GM21717 (cell line): Measurements from ENCODE around the gene KDM2B.
"Not testable (repeated sequence)": the region's sequence is repeated elsewhere in the genome, so short reads cannot be mapped to it uniquely, and the experiment has no call there.

Experiments
- ATAC-seq: cut with Tn5 transposase; IDR thresholded peaks from one replicate; pipeline ENCODE4 v1.9.1; 2021; ENCODE audit warnings: mild to moderate bottlenecking, moderate library complexity; ENCODE audit not compliant: unreplicated experiment

The KDM2B gene

DNA sequence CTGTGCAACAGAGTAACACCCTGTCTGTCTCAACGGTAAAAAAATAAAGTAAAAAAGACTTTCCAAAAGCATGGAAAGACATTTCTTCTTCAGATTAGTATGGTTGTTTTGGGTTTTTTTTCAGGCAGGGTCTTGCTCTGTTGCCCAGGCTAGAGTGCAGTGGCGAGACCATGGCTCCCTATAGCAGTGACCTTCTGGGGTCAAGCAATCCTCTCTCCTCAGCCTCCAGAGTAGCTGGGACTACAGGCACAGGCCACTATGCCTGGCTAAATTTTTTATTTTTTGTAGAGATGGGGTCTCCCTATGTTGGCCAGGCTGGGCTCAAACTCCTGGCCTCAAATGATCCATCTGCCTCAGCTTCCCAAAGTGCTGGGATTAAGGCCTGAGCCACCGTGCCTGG lies 72.8 kb downstream of the KDM2B start:
- no peak for ATAC-seq

DNA sequence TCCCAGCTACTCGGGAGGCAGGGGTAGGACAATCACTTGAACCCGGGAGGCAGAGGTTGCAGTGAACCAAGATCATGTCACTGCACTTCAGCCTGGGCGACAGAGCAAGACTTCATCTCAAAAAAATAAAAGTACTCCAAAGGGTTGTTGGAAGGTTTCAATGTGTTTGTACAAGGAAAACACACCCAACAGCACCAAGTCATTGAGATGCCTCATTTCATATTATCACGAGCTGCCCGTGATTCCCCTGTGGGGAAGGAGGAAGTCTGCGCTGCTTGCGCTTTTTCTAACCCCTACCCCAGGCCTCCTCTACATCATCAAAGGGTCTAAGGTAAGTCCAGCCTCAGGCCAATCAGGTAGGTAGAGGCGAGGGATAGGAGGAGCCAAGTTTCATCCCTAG lies 73.6 kb downstream of the KDM2B start:
- ATAC-seq, result no peak

DNA sequence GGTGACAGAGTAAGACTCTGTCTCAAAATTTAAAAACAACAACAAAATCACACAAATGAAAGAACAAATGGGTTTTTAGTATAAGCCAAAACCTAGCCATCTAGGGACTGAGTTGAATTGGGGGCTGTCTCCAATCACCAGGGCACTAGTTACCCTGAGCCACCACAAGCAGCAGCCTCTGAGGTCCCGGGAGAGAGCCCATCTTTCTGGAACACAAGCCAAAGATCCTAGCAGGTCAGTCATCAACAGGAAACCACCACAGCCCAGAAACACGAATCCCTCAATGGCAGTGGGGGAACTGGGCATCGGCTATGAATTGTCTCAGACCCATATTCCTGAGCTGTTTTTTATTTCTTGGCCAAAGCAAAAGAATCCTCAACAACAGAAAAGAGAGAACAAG lies 75.3 kb downstream of the KDM2B start:
- no peak for ATAC-seq

DNA sequence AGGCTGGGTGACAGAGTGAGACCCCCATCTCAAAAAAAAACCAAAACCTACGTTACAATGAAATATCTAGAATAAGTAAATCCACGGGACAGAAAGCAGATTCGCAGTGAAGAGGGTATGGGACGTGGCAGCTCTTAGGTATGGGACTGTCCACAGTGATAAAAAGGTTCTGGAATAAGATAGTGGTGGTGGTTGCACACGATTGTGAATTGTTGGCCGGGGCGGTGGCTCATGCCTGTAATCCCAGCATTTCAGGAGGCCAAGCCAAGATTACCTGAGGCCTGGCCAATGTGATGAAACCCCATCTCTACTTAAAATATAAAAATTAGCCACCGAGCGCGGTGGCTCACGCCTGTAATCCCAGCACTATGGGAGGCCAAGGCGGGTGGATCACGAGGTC lies 76.3 kb downstream of the KDM2B start:
- ATAC-seq, result no peak

DNA sequence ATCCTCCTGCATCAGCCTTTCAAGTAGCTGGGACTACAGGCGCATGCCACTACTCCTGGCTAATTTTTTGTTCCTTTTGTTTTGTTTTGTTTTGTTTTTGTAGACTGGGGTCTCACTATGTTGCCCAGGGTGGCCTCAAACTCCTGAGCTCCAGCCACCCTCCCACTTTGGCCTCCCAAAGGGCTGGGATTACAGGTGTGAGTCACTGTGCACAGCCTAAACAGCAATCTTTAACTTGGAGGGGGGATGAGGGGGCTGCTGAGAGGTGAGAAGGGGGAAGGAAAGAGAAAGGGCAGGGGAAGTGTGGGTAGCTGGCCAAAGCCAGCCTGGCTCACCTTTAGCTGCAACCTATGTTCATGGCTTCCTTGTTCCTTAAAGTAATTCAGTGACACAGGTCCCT lies 77.4 kb downstream of the KDM2B start:
- ATAC-seq, result no peak

DNA sequence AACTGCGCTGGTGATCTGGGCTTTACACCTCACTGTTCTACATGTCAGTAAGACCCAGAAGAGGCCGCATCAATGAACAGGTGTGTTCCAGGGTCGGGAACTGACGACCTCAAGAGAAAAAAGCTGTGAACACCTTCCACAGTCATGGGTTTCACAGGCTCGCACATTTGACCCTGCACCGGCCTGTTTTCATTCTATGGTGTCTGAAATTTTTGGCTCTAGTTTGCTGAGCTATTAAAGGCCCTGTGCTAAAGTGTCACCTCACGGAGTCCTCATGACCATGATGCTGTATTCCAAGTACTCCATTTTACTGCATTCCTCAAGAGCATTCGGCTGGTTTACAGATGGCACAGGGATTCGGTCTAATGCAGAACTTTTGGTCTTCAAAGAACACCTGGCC lies 78.9 kb downstream of the KDM2B start:
- ATAC-seq, result no peak

DNA sequence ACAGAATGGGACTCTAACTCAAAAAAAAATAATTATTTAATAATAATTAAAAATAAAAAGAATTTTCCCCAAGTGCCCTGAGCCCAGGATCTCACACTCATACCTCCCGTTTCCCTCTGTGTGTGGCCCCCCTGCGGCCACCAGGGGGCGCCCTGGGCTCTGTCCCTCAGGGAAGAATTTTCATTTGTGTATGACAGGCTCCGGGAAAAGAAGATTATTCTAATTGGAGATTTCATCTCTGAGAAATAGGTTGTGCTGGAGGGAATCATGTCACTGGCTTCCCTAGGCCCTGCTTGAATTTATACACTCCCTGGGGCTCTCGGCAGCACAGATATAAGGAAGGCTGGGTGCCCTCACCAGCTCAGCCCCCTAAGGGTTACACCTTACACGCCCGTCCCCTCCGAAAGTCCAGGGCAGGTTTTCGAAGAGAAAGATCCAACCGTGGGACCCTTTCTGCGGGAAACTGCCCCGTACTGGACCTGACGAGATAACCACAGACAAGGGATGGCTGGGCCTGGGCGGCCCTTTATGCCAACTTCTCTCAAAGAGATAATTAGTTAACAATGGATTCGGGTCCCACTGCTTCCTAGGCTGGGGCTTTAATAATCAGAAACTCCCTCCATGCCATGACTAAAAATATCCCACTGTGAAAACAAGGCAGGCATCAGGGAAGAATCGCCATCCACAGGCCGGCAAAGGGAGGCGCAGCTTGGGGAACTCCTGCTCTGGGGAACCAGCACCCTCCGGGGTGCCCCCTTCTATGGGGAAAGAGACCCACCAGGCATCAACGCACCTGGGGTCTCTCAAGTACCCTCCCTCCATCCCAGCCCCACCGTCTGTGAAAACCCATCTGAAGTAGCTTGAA lies 80.7 kb downstream of the KDM2B start:
- no peak for ATAC-seq

DNA sequence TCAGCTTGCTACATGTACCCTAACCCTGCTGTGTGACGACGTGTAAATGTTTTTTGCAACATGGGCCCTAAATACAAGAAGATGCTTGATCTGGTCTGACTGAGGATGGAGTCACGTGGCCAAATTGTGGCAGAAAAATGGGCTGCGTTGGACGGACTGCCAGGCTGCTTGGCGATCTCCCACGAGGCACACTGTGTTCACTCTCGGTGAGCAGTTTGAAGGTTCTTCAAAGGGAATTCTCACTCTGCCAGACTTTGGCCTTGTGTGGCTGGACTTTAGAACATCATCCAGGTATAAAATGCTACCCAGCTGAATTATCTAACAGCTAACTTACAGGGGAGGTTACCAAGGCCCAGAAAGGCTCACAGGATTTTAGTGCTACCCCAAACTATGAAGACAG lies 85.1 kb downstream of the KDM2B start:
- ATAC-seq, result no peak

DNA sequence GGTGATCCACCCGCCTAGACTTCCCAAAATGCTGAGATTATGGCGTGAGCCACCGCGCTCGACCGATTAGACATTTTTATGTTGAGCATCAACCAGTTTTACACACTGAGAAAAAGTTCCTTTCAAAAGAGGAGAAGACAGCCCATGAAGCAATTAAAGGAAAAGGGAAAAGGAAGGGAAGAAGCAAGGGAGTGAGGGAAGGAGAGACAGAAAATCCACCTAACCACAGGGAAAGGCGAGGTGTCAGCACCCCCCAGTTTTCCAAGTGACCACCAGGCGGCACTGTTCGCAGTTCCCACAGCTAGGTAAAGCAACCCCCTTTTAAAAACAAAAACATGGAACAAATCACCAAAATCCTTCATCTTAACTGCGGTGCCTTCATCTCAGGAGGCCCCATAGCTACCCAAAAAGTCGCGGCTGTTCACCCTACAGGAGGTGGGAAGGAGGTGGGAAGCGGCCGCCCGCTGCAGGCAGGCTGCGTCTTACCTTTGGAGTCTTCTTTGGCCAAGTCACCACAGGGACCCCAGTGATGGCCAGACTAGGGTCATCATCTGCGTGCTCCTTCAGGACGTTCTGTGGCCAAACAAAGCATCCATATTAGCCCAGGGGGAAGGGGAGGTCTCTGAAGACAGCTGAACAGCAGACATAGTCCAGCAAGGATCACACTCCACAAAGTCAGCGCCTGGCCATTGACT lies 86.6 kb downstream of the KDM2B start:
- ATAC-seq, result no peak

DNA sequence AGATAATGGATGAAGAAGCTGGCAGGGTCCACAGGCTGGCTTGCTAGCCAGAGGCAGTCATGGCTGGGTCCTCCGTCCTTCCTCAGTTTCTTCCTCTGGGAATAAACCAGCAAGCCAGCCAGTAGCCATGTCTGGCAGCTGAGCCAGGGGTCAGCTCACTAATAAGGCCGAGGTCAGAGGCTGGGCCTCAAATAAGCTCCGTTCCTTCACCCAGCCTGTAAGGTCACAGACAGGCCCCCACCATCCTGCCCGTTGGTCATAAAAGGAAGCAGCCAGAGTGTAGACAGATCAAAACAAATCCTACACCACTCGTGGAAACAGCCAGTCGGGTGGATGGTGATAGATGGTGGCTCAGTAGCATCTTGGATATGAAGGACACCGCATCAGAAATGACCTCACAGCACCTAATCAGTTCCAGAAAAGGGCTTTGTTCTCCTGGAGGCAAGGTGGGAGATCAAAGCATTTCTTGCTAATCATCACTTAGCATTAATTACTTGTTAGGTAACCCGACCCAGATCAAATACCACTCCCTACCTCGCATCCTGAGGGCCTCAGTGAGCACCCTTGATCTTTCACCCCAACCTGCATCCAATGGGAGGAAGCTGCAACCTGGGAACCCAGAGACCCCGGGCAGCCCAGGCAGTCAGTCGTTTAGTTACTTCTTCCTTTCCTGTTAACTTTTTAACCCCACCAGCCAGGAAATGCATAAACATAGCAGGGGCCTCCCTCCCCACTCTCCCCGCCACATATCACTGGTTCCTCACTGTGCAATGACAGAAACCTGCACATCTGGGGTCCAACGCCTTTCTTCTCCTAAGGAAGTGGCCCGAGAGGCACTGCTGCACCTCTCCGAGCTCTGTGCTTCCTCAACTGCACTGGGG lies 90.2 kb downstream of the KDM2B start:
- no peak for ATAC-seq

DNA sequence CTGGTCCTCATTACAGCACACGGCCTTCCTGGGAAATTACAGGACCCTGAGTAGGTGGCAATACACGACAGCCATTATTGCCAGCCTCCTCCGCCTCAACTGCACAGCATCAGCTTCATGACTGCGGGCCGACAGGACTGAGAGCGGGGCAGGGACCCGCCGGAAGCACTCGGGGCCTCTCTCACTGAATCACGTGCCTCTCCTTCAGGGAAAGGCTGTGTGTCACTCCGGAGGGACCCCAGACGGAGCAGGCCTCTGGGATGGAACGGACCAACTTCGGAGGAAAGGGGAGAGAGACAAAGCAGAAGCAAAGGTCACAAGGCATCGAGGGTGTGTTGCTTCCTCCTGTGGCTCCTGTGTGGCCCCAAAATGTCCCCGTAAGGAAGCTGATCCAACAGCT lies 90.9 kb downstream of the KDM2B start:
- no peak for ATAC-seq

DNA sequence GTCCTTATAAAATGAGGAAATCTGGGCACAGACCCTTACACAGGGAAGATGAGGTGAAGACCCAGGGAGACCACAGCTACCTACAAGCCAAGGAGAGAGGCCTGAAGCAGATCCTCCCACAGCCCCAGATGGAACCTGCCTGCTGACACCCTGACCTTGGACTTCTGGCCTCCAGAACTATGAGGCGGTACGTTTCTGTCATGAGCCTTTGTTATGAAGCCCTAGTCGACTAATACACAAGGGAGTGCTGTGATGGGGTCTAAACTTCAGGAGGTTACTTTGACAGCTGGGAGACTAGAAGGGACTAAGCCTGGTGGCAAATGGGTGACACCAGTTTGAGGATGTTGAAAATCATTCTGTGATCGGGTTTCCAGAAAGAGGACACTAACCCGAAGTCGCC lies 95.9 kb downstream of the KDM2B start:
- ATAC-seq, result no peak

DNA sequence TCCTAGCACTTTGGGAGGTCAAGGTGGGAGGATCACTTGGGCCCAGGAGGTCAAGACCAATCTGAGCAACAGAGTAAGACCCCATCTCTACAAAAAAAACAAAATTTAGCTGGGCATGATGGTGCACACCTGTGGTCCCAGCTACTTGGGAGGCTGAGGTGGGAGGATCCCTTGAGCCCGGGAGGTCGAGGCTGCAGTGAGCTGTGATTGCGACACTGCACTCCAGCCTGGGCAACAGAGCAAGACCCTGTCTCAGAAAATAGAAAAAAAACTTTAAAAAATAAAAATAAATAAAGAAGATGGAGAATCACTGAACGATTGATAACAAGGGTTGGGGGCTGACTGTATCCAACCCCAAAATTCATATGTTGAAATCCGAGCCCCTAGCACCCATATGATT lies 96.3 kb downstream of the KDM2B start:
- not testable (repeated sequence) for ATAC-seq

DNA sequence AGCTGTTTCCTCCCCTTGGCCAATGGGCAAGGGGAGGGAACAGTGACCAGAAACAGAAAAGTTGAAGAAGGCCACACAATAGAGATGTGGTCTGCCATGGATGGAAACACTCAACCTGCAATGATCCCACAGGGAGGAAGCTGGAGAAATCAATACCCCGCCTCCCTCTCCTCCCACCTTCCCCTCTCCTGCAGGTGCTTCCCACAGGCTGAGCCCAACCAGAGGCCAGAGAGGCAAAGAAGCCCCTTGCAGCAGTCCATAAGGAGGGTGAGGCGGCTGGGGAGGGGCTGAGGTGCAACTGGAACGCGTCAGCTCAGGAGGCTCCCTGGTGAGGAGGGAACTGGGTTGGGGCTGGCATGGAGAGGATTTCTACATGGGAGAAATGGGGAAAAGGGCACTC lies 96.9 kb downstream of the KDM2B start:
- no peak for ATAC-seq

DNA sequence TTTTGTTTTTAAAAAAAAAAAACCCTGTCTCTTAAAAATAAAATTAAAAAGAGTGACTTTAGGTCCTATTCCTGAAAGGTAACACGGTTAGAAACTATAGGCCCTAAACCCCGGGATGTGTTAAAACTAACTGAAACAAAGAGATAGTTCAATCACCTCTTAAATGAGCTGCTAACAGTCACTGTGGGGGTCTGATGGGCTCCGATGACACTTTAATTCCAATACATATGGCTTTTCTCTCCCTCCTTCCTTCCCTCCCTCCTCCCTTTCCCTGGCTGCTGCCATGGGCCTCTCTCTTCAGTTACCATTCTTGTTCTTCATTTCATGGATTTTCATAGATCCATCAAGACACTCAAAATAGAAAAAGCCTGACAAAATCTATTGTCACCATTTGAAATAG lies 104.3 kb downstream of the KDM2B start:
- ATAC-seq, result no peak

DNA sequence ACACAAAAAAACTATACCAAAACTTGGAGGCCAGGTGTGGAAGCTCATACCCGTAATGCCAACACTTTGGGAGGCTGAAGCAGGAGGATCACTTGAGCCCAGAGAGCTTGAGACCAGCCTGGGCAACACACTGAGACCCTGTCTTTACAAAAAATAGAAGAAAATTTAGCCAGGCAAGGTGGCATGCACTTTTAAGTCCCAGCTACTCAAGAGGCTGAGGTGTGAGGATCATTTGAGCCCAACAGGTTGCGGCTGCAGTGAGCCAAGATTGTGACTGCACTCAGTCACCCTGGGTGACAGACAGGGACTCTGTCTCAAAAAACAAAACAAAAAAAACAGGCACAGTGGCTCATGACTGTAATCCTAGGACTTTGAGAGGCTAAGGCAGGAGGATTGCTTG lies 105.5 kb downstream of the KDM2B start:
- no peak for ATAC-seq

DNA sequence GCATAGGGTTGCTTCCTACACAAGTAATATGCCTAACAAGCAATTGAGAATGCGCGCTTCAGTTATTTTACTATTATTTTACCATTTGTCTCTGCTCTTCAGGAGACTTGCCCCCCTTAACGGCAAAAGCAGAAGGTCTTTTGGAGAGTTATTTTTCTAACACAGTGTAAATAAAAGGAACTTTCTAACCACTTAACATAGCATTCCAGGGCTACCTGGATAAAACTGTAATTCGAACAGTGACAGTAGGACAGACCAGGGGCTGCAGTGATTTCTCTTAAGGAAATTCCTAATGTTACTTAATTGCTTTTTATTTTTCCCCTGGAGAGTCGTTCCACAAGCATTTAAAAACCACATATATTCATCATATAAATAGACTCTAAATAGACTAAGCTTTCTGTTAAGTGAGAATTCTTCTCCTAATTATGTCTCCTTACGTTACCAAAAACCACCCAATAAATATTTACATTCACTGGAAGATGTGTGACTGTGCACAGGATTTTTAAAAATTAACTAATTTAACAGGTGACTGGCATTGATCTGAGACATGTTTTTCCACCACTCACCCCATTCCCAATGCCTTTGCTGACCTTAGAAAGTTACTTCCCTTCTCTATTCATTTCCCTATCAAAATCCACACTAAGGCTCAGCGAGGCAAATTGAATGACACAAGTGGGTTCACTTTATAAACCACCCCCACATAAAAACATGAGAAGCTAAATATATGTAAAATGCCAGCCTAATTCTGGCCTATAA lies 108.5 kb downstream of the KDM2B start:
- no peak for ATAC-seq

DNA sequence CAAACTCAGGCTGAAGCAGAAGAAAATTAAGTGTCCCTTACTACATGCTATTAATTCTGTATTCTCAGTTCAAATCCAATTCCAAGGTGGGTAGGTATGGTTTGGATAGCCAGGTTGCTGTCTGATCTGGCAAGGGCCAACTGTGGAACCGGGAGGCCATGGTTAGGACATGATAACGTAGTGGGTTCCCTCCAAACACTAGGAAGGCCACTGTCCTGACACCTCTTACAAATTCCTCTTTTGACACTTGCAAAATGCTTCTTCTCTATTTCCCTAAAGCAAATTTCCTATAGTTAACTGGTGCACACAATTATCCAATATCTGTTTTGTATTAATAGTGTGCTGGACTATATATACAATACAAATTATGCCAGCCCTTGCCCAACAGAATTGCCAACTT lies 110.1 kb downstream of the KDM2B start:
- no peak for ATAC-seq

DNA sequence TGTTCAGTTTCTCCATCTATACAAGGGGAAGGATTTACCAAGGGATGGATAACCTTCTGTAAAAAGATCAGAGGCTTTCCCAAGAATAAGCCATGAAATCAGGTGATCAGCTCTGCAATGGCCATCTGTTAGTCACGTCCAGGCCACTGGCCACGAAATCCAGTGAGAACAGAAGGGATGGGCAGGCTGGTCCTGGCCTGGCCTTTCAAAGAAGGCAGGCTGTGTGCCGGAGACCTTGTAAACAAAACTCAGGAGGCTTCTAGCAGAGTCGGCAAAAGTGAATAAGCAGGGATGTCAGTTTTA lies 112.4 kb downstream of the KDM2B start:
- no peak for ATAC-seq

DNA sequence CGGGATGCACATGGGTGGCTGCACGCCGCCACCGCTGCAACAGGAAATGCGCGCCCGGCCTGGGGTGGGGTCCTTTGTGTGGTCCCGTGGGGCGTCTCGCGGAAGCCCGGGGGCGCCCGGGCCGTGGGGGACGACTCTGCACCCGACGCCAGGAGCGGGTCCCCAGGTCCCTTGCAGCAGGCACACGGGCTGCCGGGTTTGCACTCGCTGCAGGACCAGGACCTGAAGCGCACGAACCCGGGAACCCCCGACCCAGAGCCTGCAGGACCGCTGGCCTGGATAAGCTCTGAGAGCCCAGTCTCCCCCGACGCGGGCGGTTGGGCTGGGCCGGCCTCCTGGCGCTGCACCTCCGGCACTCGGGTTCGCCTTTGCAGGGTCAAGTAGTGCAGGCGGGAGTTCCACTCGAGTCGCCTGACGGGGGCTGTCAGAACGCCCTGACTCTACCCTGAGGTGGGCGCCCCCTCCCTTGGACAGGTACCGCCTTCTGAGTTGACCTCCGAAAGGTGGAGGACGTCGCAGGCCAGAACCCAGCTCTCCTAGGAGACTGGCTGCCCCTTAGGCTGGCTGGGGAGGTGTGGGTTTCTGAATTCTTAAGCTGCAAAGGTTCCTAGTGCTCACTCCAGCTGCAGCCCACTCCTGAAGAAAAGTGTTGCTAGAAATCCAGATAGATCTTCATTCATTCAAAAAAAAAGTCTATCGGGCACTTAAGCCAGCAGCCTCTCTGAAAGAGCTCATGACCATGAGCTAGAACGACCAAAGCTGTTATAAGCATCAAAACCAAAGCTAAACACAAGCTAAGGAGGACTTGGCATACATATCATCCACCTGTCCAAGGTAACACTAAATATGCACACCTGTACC lies 113.0 kb downstream of the KDM2B start:
- peak; percentile 21 for ATAC-seq
